Stimulated activated CD8-positive, alpha-beta memory T cell treated with anti-CD3 and anti-CD28 coated beads, Interleukin-4, amount 100 ng/mL, for 1 hour (primary cell): ENCODE results near the gene WAC.
"Not testable (repeated sequence)": the region's sequence is repeated elsewhere in the genome, so short reads cannot be mapped to it uniquely, and the experiment has no call there.

ENCODE experiments used
- DNase-seq, 2 donors: peaks; one replicate each; pipeline ENCODE4 v3.0.0-alpha.2; 2020; ENCODE audit warnings: low read depth in 2 of 2, low spot score in 1 of 2

WAC gene, protein sequence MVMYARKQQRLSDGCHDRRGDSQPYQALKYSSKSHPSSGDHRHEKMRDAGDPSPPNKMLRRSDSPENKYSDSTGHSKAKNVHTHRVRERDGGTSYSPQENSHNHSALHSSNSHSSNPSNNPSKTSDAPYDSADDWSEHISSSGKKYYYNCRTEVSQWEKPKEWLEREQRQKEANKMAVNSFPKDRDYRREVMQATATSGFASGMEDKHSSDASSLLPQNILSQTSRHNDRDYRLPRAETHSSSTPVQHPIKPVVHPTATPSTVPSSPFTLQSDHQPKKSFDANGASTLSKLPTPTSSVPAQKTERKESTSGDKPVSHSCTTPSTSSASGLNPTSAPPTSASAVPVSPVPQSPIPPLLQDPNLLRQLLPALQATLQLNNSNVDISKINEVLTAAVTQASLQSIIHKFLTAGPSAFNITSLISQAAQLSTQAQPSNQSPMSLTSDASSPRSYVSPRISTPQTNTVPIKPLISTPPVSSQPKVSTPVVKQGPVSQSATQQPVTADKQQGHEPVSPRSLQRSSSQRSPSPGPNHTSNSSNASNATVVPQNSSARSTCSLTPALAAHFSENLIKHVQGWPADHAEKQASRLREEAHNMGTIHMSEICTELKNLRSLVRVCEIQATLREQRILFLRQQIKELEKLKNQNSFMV

GRCh38 chr10:28532337-28533185, at the start of gene WAC:
WAC (plus strand) TSS chr10:28533118; CDS start chr10:28533580, 462 bp downstream.
- DNase-seq, result peak; percentile 91 to 94

DNA sequence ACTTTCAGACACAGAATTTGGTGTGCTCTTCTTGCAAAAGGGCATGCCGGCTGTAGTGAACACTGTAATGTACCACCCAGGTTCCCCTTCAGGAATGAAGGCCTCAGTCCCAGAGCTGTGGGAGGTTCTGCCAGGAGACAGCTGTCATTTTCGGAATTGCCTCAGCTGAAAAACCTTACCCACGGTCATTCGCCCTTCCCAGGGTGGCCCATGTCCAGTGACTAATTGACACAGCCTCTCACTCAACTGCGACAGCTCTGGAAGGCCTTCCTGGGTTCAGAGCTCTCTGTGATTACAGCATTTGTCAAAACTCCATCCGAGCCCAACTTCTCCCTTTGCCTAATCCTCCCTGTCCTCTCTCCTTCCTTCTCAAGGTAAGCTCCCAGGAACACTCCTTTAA, 43.7 kb upstream of the WAC start:
- no peak for DNase-seq

DNA sequence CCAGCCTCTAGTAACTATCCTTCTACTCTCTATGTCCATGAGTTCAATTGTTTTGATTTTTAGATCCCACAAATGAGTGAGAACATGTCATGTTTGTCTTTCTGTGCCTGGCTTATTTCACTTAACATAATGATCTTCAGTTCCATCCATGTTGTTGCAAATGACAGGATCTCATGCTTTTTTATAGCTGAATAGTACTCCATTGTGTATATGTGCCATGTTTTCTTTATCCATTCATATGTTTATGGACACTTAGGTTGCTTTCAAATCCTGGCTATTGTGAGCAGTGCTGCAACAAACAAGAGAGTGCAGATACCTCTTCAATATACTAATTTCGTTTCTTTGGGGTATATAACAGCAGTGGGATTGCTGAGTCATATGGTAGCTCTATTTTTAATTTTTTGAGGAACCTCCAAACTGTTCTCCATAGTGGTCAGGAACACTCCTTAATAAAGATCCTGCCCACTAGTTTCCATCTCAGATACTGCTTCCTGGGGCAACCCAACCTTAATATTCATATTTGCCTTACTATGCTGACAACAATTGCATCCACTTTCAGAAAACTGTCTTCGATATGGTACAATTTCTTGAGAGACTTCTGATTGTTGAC, 42.6 kb upstream of the WAC start:
- not testable (repeated sequence) for DNase-seq

DNA sequence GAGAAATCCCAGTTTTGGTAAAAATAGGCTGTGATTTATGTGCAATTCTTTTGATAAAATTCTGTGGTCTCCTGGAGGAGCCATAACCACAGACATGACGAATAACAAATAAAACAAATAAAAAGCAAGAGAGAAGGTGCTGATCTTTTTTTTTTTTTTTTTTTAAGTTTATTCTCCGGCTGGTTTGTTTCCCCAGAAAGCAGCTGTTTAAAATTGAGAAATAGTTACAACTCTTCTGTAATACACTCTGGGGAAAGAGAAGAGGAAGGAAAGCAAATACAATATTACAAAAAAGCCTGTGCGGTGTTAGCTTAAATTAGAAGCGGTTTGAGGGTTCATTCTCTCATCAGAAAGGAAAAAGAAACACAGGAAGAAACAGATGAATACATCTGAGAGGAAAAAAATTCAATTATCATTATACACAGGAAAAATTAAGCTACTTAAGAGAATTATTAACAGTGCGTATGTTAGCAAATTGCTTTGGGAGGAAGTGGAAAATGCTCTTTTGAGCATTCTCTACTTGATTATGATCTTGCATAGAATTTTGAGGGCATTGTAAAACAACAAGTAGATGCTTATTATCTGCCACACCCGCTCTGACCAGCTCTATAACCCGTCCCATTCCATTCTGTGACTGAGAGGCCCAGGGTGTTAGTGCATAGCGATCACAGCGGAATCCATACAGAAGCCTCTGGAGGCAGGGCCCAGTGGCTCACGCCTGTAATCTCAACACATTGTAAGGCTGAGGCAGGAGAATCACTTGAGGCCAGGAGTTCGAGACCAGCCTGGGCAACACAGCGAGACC, 40.6 kb upstream of the WAC start:
- DNase-seq, result no peak

DNA sequence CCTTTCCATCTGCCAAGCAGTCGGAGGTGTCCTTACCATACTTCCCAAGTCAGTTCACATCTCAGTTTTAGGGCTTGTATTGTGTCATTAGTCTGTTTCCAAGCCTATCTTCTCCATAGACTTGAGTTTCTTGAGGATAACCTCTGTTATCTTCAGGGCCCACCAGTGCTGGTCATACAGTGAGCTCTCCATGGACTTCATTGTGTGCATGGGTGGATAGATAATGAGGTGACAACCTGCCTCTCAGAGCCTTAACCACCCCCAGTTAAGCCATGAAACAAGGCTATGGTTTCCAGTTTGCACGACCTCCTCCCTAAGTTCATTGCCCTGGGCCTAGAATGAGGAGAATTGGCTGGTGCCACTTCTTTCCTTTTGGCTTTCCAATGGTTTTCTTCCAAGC, 38.5 kb upstream of the WAC start:
- DNase-seq, result no peak

- no peak for DNase-seq
Measured at GRCh38 chr10:28495084-28495483, 37.8 kb upstream of the WAC start.

DNA sequence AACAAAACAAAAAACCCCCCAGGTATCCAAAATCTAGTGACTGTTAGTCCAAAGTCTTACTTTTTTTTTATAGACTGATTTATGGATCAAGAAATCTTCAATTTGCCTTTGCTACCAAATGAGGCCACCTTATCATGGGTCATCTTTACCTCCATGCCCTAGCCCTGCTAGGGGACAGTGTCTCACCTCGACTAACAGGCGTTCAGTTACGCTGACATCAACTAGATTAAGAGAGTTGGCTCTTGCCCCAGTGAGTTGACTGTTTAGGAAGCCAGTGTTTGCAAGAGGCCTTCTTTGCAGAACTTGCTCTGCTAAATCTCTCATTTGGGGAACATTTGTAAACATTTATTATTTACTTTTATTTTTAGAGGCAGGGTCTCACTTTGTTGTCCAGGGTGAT, 36.9 kb upstream of the WAC start:
- DNase-seq, result no peak

- DNase-seq, result no peak
Measured at GRCh38 chr10:28496481-28496961, 36.4 kb upstream of the WAC start.

DNA sequence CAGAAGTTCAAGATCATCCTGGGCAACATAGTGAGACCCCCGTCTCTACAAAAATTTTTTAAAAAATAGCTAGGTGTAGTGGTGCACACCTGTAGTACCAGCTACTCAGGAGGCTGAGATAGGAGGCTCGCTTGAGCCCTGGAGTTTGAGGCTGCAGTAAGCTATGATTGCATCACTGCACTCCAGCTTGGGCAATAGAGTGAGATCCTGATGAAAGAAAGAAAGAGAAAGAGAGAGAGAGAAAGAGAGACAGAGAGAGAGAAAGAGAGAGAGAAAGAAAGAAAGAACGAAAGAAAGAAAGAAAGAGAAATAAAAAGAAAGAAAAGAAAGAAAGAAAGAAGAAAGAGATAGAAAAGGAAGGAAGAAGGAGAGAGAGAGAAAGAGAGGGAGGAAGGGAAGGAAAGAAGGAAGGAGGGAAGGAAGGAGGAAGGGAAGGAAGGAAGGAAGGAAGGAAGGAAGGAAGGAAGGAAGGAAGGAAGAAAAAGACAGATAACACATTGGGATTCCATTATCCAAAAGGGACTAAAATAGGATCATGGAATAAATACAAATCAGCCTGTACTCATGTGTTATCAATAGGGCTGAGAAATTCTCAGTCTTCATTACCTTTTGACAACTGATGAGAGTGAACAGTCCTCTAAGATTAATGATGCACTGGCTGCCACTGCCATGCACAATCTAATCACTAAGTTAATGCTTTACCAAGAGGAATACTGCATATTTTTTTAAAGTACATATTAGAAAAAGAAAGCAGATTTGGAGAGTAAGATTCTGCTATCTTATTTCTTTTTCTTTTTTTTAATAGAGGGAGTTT, 35.4 kb upstream of the WAC start:
- no peak for DNase-seq

DNA sequence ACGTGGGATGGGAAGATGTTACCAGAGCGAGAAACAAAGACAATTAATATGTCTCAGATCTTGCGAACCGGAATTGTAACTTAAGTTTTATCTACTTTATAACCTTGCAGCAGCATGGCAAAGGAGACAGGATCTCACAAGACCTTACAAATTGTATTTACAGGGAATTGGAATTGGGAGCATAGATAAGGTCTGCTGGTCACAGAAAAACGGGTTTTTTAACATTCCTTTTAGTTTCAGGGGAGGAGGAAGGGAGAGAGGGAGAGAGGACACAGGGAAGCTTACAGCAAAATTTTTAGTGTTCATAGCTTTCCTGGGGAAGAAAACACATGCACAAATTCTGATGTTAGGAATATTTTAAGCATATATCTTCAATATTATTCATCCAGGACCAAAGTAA, 32.7 kb upstream of the WAC start:
- DNase-seq, result not testable (repeated sequence)

GRCh38 chr10:28503114-28503513, 29.8 kb upstream of the WAC start:
- DNase-seq, result no peak

DNA sequence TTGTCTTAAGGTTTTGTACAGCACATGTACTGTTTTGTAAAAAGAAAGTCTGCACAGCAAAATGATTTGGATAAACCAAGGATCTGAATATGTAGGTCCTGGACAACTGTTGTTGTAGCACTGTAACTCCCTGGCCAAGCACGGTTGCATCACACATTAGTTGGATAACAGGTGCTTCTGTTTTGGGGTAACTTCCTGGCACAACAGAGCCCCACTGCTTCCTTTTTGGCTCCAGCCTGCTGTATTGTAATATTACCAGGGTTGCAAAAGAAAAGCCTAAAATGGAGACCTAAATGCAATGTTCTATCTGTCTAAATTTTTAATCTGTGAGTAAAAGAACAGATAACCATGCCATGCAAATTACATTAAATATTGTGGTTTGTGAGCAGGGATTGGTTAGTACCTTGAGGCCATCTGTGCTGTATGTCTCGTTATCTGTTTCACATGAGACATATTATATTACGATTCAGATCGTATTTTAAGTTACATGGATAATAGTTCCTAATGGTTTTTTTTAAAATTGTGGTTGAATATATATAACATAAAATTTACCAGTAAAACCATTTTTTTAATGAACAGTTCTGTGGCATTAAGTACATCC, 27.5 kb upstream of the WAC start:
- DNase-seq, result no peak

DNA sequence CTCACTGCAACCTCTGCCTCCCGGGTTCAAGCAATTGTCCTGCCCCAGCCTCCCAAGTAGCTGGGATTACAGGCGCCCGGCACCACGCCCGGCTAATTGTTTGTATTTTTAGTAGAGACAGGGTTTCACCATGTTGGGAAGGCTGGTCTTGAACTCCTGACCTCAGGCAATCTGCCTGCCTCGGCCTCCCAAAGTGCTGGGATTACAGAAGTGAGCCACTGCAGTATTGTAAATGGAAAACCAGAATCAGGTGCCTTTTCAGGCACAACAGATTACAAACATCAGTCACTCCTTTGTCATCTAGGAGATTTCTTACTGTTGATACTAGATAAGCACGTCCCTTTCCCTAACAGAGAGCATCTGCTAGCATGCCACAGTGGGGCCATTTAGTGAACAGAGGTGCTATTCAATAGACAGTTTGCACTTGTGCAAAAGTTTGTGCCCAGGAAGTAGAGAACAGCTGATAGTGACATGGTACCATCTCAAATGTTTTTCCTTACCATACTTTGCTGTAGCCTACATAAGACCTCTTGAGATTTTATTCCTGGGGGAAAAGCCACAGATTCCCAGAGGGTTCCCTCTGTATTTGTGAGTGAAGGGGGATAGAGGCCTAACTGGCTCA, 24.5 kb upstream of the WAC start:
- DNase-seq, result no peak

GRCh38 chr10:28509286-28509685, 23.6 kb upstream of the WAC start:
- DNase-seq, result no peak

DNA sequence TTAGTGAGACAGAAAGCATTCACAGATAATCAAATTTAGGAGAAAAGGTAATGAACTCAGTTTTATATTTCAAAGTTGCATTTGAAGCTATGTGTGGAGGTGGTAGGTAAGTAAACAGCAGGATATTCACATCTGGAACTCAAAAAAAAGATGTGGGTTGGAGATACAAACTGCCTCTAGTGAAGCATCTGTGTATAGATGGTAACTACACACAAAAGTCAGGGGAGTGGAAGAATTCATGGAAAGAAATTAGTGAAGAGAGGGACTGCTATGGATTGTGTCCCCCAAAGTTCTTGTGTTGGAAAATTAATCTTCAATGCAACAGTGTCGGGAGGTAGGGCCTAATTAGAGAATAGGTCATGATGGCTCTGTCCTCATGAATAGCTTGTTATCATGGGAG, 18.3 kb upstream of the WAC start:
- no peak for DNase-seq

DNA sequence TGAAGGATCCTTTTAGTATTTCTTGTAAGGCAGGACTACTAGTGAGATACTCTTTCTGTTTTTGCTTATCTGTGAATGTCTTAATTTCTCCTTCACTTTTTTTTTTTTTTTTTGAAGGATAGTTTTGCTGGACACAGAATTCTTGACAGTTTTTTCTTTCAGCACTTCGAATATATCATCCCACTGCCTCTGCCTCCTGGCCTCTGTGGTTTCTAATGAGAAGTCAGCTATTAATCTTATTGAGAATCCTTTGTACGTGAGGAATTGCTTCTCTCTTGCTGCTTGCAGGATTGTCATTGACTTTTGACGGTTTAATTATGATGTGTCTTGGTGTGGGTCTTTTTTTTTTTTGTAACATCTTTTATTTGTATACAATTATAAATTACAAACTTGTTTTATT, 12.6 kb upstream of the WAC start:
- DNase-seq, result no peak

DNA sequence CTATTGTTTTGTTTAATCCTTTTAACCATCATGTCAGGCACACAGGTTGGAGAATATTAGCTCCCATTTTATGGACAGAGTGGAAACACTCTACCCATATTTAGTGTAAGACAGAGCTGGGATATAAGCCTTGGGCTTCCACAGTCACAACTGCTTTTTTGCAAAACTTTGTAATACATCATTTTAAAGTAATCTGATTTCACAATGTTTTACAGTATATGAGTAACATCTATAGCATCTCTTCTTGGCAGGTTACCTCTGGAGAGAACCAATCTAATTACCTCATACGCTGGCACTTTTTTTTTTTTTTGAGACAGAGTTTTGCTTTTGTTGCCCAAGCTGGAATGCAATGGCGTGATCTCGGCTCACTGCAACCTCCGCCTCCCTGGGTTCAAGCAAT, 12.1 kb upstream of the WAC start:
- DNase-seq, result not testable (repeated sequence)

- DNase-seq, result not testable (repeated sequence)
Measured at GRCh38 chr10:28521961-28522360, 11.0 kb upstream of the WAC start.
